SHP77 (cell line): ENCODE measurements around the gene BIRC5.
"Not testable (repeated sequence)": the region's sequence is repeated elsewhere in the genome, so short reads cannot be mapped to it uniquely, and the experiment has no call there.

Experiments used
- DNase-seq, 2 experiments: peaks; one replicate each; lab custom pipeline; 2025; lab: John Stamatoyannopoulos, UW

Gene BIRC5

GRCh38 chr17:78240012-78240655 is 26.1 kb downstream of the BIRC5 start:
- DNase-seq: no peak

GRCh38 chr17:78240839-78241238 is 26.8 kb downstream of the BIRC5 start:
- DNase-seq: no peak

- DNase-seq: peak; percentile 100
Observed at GRCh38 chr17:78241277-78242023, 27.4 kb downstream of the BIRC5 start.

DNA sequence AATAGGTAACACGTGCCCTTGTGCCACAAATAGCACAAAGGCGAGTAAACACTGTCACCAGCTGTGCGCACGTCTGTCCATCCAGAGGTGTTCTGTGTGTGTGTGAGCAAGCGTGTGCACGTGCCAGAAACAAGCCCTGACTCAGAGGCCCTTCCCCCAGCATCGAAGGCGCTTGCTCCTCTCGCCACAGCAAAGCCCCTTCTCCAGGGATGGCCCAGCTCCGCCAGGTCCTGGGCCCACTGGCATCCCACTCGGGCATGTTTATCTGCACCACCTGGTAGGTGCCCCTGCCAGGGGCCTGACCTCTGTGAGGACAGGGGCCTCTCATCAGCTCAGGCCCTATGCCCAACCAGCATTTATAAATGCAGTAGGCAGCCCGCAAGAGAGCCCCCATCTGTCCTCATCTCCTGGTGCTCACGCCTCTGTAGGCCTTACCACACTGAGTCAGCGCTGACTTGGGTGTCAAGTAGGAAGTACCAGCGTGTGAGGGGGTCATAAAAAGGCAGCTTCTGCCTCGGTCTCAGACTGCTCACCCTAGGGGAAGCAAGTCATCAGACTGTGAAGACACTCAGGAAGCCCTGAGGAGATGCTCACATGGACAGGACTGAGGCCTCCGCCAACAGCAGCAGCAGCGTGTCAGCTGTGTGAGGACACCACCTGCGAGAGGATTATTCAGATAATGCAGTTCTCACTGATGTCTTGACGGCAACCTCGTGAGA is 28.1 kb downstream of the BIRC5 start:
- peak; percentile 86 to 89 for DNase-seq

- no peak for DNase-seq
Observed at GRCh38 chr17:78247304-78247703, 33.3 kb downstream of the BIRC5 start.

DNA sequence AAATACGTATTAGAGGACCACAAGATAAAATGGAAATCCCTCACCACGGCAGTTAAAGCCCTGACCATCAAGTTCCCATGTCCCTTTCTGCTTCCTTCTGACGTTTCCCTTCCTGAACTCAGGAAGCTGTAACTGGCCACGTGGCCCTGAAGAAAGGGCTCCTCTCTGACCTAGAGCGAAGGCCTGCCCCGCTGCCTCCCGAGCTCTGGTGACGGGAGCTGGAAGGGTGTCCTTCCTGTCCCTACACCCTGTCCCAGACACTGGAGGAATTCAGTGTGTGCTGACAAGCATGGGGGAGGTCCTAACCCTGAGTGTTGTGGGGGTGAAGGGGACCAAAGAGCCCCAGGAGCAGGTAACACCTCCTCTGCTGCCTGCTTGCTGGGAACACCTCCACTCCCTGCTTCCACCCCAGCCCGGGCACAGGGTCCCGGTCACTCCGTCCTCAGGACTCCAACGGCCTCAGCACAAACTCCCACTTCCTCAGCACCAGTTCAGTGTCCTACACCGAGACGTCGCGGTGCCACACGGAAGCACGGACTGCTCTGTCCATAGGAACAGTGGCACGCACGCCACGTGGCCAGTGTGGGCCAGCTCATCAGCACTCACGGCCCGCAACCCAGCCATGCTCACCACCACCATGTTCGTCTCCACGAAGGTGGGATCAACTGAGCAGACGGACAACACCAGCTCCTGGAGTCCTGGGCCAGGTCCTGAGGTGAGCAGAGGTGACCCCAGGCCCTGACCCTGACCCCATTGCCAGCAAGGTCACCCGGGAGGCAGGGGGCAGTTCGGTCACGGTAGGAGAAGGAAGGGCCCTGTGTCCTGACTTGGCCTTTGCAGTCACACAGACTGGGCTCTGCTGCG is 34.2 kb downstream of the BIRC5 start:
- no peak for DNase-seq

DNA sequence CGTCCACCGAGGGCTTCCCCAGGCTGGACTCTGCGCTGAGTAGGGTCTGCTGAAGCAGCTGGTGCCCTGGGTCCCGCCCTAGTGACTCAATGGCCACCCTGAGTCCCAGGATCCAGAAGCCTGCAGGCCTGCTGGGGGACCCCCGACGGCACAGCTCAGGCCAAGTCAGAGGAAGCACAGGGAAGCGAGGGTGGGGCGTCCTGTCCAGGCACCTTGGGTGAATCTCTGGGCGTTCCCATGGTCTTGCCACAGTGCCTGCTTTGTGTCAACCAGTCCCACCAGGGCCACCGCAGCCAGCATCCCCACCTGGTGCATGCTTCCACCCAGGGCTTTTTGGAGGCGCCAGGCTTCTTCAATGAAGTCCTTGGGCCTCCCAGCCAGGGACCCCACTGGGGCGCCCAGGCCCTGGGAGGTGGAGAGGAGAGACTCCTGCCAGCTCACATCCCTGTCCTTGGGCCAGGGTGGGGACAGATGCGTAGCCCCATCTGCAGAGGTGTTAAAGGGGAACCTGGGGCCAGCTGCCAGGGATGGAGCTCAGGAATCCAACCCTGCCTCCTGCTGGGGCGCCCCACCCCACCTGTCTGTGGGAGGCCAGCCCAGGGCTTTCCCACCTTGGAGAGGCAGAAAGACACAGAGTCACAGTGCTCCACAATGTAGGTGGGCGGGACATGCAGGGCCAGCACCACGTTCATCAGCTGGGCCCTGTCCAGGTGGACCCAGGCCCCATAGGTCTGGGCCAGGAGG is 35.2 kb downstream of the BIRC5 start:
- DNase-seq: no peak

GRCh38 chr17:78249818-78250806 is 36.1 kb downstream of the BIRC5 start:
- DNase-seq: no peak

GRCh38 chr17:78250891-78251772 is 37.1 kb downstream of the BIRC5 start:
- peak; percentile 89 to 95 for DNase-seq

DNA sequence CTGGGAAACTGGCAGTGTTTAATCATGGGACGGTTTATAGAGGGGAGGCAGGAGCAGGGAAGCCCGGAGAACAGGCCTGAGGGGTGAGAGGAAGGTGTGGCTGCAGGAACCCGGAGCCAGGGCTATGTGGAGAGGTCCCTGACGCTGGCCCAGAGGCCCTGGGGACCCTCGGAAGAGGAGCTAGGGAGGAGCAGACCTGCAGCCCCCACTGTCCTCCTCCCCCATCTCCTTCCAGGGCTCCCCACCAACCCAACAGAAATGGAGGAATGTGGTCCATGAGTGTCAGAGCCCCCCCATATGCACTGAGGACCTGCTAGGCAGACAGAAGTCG is 37.7 kb downstream of the BIRC5 start:
- DNase-seq: no peak

DNA sequence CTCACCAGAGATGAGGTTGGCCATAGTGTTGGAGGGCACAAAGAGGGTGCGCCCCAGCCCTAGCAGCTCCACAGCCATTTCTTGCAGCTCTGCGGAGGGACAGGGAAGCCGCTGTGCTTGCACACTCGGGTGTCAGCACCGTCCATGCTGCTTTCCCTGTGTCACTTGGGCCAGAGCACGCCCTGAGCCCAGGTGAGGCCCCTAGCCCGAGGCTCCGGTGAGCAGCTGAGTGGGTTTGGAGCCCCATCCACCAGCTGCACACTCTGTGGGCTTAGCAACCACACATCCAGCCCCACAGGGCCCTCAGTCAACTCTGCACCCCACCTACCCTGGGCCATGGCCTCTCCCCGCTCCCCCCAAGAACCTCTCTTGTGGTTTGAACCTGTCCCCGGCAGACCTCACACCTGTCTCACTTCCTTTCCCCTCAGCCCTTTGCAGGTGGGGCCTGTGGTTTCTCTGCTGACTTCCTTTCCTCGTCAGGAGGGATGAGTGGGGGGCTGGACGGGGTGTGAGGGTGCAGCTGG is 38.1 kb downstream of the BIRC5 start:
- no peak for DNase-seq

- DNase-seq: peak in 1 of 2 experiments; percentile 52
Observed at GRCh38 chr17:78252701-78253635, 38.9 kb downstream of the BIRC5 start.

DNA sequence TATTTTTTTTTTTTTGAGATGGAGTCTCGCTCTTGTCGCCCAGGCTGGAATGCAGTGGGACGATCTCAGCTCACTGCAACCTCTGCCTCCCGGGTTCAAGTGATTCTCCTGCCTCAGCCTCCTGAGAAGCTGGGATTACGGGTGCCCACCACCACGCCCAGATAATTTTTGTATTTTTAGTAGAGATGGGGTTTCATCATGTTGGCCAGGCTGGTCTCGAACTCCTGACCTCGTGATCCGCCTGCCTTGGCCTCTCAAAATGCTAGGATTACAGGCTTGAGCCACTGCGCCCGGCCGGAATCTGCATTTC is 39.5 kb downstream of the BIRC5 start:
- not testable (repeated sequence) for DNase-seq

- DNase-seq: peak; percentile 96 to 97
Observed at GRCh38 chr17:78253946-78254672, 40.1 kb downstream of the BIRC5 start.

DNA sequence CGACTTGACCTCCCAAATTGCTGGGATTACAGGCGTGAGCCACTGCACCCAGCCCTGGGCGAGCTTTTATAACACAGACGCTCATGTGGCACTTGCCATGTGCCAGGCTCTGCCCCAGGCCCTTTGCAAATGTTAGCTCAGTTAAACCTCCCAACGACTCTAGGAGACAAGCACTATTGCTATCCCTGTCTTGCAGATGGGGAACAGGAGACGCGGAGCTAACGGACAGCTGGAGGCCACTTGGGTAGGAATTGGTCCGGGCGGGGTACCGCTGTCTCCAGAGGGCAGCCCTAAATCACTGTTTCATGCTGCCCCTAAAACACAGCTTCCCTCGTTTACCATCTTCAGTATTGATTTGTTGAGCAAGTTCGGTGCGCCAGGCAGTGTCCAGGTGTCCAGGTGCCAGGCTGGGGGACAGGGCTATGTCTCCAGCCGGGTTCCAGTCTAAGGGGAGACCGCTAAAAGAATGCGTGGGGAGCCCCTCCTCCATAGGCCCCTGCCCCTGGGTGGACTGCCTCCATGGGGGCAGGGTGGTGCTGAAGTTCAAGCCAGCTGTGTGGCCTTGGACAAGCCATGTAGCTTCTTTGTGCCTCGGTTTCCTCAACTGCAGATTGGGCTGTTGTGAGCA is 41.1 kb downstream of the BIRC5 start:
- DNase-seq: no peak

- DNase-seq: no peak
Observed at GRCh38 chr17:78255953-78256706, 42.1 kb downstream of the BIRC5 start.
